GM12865 (cell line): Measurements from ENCODE around the gene ZXDC.
A peak's percentile ranks its signal among the peaks of the same experiment; 100 is the strongest.

Experiments
- DNase-seq: peaks from one replicate; pipeline ENCODE4 v3.0.0; 2010; ENCODE audit warnings: low read depth
- H3K4me3 ChIP-seq: 2 replicates; pipeline ENCODE4 v1.5.1; 2011; ENCODE audit warnings: mild to moderate bottlenecking, low read depth, low read length, control low read depth
- TF ChIP-seq, protein P1 (sequence below): IDR thresholded peaks from 2 replicates; pipeline ENCODE4 v1.5.1; 2011; ENCODE audit warnings: low read length, control low read depth, low read depth, inconsistent platforms; ENCODE audit not compliant: insufficient read depth; ENCODE audit errors: missing control alignments

The ZXDC gene

DNA sequence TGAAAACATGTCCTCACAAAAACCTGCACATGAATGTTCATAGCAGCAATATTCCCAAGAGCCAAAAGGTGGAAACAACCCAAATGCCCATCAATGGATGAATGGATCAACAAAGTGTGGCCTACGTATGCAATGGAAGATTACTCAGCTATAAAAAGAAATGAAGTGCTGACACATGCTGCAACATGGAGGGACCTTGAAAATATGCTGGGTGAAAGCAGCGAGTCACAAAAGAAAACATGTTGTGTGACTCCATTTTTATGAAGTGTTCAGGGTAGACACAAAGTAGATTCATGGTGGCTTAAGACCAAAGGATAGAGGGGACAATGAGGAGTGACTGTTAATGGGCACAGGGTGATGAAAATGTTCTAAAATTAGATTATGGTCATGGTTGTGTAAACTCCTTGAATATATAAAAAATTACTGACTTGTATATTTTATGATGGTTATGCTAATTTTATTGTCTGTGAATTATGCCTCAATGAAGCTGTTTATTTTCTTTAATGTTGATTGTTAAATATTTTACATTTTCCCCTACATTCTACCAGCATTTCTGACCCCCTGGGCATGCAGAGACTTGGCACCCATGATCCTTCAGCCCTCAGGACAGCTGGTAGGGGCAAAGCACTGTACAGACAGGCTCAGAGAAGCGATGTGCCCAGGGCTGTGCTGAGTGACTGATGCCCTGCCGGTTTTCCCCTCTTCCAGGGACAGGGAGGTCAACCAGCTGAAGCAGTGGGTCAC lies 43.2 kb downstream of the ZXDC start:
- no peak overlapping the region for H3K4me3 ChIP-seq
- DNase-seq, result no peak
- TF ChIP-seq, protein P1, sequence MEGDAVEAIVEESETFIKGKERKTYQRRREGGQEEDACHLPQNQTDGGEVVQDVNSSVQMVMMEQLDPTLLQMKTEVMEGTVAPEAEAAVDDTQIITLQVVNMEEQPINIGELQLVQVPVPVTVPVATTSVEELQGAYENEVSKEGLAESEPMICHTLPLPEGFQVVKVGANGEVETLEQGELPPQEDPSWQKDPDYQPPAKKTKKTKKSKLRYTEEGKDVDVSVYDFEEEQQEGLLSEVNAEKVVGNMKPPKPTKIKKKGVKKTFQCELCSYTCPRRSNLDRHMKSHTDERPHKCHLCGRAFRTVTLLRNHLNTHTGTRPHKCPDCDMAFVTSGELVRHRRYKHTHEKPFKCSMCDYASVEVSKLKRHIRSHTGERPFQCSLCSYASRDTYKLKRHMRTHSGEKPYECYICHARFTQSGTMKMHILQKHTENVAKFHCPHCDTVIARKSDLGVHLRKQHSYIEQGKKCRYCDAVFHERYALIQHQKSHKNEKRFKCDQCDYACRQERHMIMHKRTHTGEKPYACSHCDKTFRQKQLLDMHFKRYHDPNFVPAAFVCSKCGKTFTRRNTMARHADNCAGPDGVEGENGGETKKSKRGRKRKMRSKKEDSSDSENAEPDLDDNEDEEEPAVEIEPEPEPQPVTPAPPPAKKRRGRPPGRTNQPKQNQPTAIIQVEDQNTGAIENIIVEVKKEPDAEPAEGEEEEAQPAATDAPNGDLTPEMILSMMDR, result no peak

DNA sequence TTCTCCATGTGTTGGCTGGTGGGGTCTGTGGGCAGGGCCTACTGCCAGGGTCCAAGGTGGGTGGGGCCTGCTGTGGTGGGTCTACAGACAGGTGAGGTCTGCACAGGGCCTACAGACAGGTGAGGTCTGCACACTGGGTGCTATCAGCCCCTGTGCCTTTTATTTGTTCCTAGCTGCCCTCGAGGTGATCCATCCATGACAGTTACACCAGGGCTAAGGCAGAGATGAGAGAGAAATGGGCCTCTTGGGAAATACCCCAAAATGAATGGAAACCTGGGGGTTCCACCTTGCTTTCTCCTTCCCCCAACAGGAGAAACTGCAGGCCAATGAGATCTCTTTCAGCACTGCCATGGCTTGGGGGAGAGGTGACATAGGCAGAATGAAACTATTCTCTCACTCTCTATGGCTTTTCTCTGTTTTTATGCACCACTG lies 44.6 kb downstream of the ZXDC start:
- no peak overlapping the region for H3K4me3 ChIP-seq
- DNase-seq, result peak; percentile 67
- TF ChIP-seq, protein P1, result no peak

DNA sequence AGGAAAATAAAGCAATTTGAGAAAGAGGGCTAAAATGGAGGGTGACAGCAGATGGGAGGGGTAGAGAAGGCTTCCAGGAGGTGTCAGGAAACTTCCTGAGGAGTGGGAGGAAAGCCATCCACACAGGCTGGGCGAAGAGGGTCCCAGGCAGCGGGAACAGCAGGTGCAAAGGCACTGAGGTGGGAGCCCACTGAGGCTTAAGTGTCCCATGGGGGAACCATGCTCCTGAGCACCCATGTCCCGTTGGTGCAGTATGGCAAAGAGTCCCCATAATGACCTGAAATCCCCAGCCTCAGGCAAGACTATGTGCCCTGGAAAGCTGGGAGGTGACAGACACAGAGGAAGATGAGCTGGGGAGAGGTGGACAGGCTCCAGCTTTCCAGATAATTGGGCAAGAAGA lies 50.9 kb downstream of the ZXDC start:
- TF ChIP-seq, protein P1, result no peak
- no peak overlapping the region for H3K4me3 ChIP-seq
- no peak for DNase-seq

DNA sequence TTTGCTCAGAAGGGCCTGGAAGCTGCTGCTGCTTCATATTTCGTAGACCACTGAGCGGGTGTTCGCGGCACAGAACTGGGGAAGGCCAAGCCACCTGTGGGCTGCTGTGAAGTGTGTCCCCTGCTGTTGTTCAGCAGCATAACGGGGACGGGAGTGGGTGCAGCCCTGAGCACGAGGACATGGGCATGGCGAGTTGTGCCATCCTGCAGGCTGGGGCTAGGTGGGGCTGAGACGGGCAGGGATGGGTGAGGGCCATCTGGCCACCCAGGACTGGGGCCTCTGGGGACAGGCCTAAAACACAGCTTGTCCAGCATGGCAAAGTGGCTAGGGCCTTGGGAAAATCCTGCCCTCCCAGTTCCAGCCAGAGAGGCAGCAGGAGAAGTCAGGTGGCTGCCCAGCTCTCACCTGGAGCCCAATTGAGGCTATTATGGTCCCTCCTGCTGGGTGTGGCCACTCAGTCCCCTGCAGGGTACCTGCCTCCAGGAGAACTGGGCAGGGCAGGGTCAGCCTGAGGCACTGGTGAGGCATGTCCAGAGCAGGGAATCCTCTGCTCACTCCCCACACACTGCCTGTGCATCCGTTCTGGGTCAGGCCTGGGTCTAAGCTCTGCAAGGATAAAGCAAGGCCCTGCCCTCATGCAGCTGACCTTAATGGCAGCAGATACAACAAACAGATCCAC lies 51.5 kb downstream of the ZXDC start:
- no peak for DNase-seq

DNA sequence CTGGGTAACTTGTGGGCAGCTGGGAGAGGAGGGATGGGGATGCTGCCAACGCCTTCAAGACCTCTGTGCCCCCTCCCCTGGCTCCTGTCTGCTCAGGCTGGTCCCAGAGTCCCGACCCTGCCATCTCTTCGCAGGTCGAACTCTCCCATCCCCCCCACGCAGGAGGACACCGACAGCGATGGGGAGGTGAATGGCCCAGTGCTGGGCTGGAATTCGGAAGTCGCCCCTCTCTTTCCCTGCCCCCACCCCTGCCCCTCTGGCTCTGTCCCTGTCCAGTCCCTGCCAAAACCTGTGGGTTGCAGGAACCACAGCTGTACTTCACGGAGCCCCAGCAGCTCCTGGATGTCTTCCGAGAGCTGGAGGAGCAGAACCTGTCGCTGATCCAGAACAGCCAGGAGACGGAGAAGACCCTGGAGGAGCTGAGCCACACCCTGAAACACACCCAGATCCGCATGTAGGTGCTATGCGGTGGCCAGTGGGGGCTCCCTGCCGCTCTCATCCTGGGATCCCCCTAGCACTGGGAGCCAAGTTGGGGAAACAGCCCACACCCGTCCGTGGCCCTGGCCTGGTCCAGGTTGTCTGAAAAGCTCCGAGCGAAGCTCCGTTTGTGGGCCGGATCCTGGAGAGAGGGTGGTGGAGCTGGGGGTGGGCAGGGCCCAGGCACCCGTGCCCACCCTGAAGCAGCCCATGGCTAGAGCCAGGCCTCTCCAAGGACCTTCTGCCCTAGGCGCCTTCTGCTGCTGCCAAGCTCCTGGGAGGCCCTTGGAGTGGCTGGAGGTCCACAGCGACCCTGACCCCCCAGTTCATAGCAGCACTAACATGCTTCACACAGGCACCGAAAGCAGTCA lies 52.3 kb downstream of the ZXDC start:
- H3K4me3 ChIP-seq, result no peak overlapping the region
- TF ChIP-seq, protein P1, result no peak
- DNase-seq, result no peak

More for the DNA sequence above, 51.5 kb downstream of the ZXDC start:
- TF ChIP-seq, protein P1, result no peak
- no peak overlapping the region for H3K4me3 ChIP-seq

DNA sequence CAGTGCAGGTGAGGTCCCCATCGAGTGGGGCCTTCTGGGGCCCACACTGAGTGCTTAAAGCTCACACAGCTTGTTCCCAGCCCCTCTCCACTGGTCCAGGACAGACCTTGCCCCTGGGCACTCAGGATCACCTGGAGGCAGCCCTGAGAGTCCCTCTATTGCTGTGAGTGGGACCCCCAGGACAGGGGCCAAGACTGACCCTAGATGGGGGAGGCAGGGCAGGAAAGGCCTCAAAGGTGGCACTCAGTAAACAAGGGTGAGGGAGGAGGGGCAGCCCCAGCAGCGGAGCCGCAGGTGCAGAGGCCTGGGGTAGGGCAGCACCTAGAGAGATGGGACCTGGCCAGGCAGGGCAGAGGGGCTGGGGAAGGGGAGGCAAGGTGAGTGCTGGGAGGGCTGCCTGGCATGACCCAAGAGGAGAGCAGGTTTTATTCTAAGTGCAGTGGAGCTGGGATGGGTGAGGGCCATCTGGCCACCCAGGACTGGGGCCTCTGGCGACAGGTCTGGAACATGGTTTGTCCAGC lies 53.1 kb downstream of the ZXDC start:
- no peak overlapping the region for H3K4me3 ChIP-seq
- no peak for DNase-seq
- TF ChIP-seq, protein P1, result no peak
